ENCODE measurements around the gene CACNA1S. TPM values are rescaled to one million over a fixed set of nuclear protein-coding genes. Genes with fewer than 3 reads are reported as not detected.

Gene CACNA1S
- total and polyA plus RNA-seq, 2 of the 4 experiments (the other 2 are of a cell fraction) = not detected

- Histone ChIP-seq H4K5ac (ENCODE audit: low read depth, low read length) (no peak overlapping the region), H4K91ac (ENCODE audit: insufficient read depth, low read depth, low read length) (no peak overlapping the region), H2BK120ac (ENCODE audit: low read depth, low read length) (no peak overlapping the region), H2AK5ac (ENCODE audit: low read depth, low read length) (no peak overlapping the region), H3K4ac (ENCODE audit: low read depth, low read length) (no peak overlapping the region), H3K9me3 (ENCODE audit: control insufficient read depth, insufficient read depth, low read length) (no peaks in the 10 kb centered on the region), H3K18ac (ENCODE audit: low read depth, low read length) (no peak overlapping the region), H2BK15ac (ENCODE audit: low read depth, low read length) (no peak overlapping the region), H3K27me3 (ENCODE audit: control insufficient read depth, insufficient read depth, low read length) (peaks cover 80% of the 10 kb centered on the region), H3K79me1 (ENCODE audit: low read depth in 1 of 2, low read length in 2 of 2) (no peaks in the 10 kb centered on the region), H4K8ac (ENCODE audit: low read depth in 2 of 2, low read length in 2 of 2) (no peak overlapping the region), H3K36me3 (ENCODE audit: control insufficient read depth, insufficient read depth, low read length) (no peaks in the 10 kb centered on the region), H3K4me2 (ENCODE audit: low read depth, low read length) (no peak overlapping the region), H2BK20ac (ENCODE audit: low read depth, low read length) (no peak overlapping the region), H3K27ac (ENCODE audit: insufficient read depth, low read length) (no peak overlapping the region), H3K4me3 (ENCODE audit: insufficient read depth, low read depth, low read length) (no peak overlapping the region), H4K20me1 (ENCODE audit: insufficient read depth, low read length) (no peaks in the 10 kb centered on the region), H3K23ac (ENCODE audit: low read depth, low read length) (no peak overlapping the region), H3K9me1 (ENCODE audit: insufficient read depth, low read length) (no peaks in the 10 kb centered on the region), H2BK5ac (ENCODE audit: low read depth, low read length, poor library complexity, severe bottlenecking) (no peak overlapping the region), H3K14ac (replicated peaks; ENCODE audit: low read depth, low read length) (no peak overlapping the region), H3K9ac (ENCODE audit: low read depth, low read length) (no peak overlapping the region), H2AK9ac (replicated peaks; ENCODE audit: low read depth, low read length, poor library complexity) (no peak overlapping the region), H2AFZ (replicated peaks; ENCODE audit: low read length, poor library complexity) (no peak overlapping the region), H3K4me1 (ENCODE audit: control insufficient read depth, insufficient read depth, low read length) (no peaks in the 10 kb centered on the region), H3K56ac (ENCODE audit: extremely low read depth, insufficient read depth, low read length) (no peak overlapping the region)
- intact Hi-C loops (cut with micrococcal nuclease) (no loop called here), dilution Hi-C loops (cut with HindIII; ENCODE audit: low sequenced_read_pairs, unreplicated experiment) (no loop called here), in situ Hi-C loops (cut with MboI; ENCODE audit: low sequenced_read_pairs) (no loop called here)
- ATAC-seq (ENCODE audit: low read depth) (no peak), DNase-seq (no peak)
- no CpG with 5 or more reads among the region's 4 CpGs for WGBS, 2 experiments (ENCODE audit: extremely low coverage in 2 of 2, insufficient read length in 1 of 2)
- TF ChIP-seq MAFK (IDR thresholded peaks at IDR 0.05; ENCODE audit: low read depth, low read length) (no peak), MXI1 (IDR thresholded peaks at IDR 0.05; ENCODE audit: borderline replicate concordance, low read depth, low read length) (no peak)
- CTCF ChIA-PET = no interaction called here
- no TSS peak for BruUV-seq (replicated peaks)
- POLR2A ChIA-PET (ENCODE audit: unreplicated experiment) = no interaction called here
Observed at GRCh38 chr1:201094832-201095231, 17.4 kb downstream of the CACNA1S start.

Data from IMR-90 (cell line).